NK-92 (cell line): ENCODE measurements around the gene PGS1.

Experiments
- DNase-seq: peaks from one replicate; lab custom pipeline; 2025; ENCODE audit not compliant: unreplicated experiment; lab: John Stamatoyannopoulos, UW

The PGS1 gene

GRCh38 chr17:78406396-78406795 is 27.9 kb downstream of the PGS1 start:
- DNase-seq = no peak

- no peak for DNase-seq
Measured at GRCh38 chr17:78406920-78407319, 28.5 kb downstream of the PGS1 start.

DNA sequence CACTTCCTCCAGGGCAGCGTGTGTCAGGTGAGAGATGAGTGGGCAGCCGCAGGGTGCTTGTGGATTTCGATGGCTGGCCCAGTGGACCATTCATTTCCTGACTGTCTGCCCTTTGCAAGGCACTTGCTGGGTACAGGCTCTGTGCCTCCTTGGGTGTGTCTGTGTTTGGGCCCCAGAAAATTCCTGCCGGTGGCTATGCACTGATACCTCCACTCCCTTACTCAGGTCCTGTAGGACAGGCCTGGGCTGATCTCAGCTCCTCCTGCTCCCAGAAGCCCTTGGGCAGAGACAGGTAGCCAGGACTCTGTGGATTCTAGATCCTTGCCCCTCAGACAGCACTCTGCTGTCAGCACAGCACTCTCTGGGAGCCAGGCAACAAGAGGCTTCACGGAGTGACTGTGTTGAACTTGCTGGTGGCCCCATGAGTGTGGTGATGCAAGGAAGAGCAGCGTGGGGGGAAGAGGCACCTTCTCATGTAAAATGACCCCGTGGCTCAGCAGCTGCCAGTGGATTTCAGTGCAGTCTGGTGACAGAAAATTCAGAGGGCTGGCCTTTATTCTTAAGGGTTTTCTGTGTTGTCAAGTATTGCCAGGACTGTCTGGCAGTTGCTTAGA is 29.0 kb downstream of the PGS1 start:
- no peak for DNase-seq

DNA sequence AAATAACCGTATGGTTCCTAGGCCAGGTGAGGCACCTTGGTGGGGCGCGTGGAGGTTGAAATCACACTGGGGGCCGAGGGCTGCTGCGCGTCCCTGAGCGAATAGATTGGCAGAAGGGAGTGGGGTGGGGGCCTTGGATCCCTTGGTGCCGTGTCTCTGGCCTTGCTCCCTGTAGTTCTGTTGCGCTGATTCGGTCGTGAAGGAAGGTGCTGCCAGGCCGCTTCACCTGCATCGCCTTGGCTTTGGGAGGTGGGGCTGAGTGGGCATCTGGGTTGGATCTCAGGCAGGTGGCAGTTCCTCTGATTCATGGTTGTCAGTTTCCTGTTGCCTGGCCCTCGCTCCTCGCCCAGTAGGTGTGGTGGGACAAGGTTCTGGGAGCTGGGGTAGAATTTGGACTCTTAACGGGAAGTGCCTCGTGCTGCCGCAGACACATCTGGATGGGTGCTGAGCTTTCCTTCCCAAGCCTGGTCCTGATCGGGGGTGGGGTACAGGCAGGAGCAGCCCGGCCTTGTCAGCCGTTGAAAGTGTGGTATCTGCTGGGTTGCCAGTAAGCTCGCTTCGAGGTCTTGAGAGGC is 30.1 kb downstream of the PGS1 start:
- DNase-seq = no peak

DNA sequence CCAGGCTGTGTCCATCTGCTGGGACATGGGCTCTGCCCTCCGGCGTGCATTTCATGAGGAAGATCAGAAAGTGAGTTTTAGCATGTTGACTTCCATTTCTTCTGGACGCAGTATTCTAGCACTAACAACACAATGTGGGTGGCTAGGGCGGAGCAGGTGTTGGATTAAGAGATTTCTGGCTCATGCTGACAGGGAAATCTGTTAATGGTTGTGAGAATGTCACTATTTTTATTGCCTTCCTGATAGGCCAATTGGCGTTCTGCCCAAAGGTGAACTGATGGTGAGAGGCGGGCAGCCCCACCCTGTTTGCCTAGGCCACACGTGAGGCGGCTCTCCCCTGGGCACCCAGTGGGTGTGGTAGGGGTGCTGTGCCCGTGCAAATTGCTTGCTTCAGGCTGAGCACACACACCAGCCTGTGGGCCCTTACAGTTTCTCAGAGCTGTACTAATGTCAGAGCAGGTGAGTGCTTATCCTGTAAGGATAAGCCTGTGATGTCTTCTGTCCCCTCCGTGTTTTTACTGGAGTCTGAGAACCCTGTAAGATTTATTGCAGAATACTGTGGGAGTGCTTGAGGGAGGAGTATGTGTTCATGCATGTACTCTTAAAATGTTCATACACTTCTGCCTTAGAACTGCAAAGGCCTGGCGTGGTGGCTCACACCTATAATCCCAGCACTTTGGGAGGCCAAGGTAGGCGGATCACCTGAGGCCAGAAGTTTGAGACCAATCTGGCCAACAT is 30.9 kb downstream of the PGS1 start:
- DNase-seq = no peak

- DNase-seq = no peak
Measured at GRCh38 chr17:78411241-78411857, 32.9 kb downstream of the PGS1 start.

GRCh38 chr17:78412403-78412802 is 34.0 kb downstream of the PGS1 start:
- DNase-seq = no peak

GRCh38 chr17:78414178-78415162 is 36.0 kb downstream of the PGS1 start:
- no peak for DNase-seq

GRCh38 chr17:78415821-78416711 is 37.6 kb downstream of the PGS1 start:
- no peak for DNase-seq

GRCh38 chr17:78416791-78417530 is 38.5 kb downstream of the PGS1 start:
- DNase-seq = no peak

- DNase-seq = no peak
Measured at GRCh38 chr17:78417531-78417909, 39.1 kb downstream of the PGS1 start.

DNA sequence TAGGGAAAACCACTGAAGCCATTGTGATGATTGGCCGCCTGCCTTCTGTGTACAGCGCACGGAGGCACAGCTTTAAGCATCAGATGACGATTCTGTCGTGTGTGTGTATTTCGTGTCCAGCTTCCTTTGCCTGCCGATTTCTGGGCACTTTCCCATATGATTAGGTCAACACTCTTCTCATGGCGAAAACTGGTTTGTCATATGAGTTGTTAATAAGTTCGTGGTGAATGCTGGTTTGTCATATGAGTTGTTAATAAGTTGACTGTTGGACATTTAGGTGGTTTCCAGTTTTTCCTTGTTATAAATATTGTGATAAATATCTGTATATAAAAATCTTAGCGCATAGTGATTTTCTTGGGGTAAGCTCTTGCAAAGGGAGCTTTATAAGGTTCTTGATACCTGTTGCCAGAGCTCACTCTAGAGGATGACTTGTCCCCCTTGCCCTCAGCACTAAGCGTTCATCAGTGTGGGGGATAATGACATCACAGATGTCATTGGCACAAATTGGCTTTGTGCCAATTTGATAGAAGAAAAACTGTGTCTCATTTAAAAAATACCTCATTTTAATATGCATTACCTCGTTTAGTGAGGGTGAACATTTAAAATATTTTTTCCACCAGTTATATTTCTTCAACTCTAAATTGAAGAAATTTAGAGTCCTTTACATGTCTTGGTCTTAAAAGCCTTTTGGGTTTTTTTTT is 40.0 kb downstream of the PGS1 start:
- DNase-seq = no peak

GRCh38 chr17:78419970-78420815 is 41.7 kb downstream of the PGS1 start:
- DNase-seq = no peak

DNA sequence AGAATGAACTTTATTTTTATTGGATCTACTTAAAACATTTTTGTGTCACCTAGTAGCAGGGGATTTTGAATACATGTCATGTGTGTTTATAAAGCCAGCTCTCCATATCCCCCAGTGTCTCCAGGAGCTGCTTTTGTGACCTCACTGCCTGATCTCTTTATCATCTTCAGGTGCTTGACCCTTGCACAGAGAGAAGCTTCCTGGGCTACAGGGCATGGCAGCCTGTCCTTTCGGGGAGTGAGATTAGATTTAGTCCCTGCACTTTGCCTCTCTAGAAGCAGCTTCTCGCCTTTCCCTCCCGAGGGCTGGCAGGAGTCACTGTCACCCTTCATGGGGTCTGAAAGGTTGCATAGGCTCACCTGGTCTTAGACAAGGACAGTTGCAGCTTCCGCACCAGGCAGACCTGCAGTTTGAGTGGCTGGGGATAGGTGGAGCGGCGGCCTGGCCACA is 42.7 kb downstream of the PGS1 start:
- DNase-seq = no peak

- DNase-seq = no peak
Measured at GRCh38 chr17:78421534-78422266, 43.3 kb downstream of the PGS1 start.

DNA sequence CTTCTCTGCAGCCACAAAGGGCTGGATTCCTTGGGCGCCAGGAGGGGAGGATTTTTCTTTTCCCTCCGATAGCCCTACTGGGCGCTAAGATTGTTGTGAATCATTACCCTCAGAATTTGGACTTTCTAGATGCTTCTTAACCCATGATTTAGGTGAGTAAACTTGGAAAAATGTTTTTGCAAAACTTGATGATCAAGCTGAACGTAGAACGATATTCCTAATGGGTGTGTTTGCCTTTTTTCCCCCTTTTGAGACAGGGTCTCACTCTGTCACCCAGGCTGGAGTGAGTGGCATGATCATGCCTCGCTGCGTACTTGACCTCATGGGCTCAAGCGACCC is 43.8 kb downstream of the PGS1 start:
- DNase-seq = no peak
